Stomach (tissue), 4 donors: ENCODE measurements around the gene OGFOD1.

Source experiments
- CTCF ChIP-seq, 7 experiments: fragments of 450-650 bp in 4 of 7; fragments of 200-600 bp in 3 of 7; sonication (generic) in 3 of 7; IDR thresholded peaks; one replicate each; pipeline ENCODE4 v1.5.1; 2016 to 2019; ENCODE audit warnings: antibody characterized with exemption in 7 of 7, control low read depth in 2 of 7, mild to moderate bottlenecking in 1 of 7
- EP300 ChIP-seq: sonication (generic); formaldehyde crosslinking; IDR thresholded peaks from one replicate; pipeline ENCODE4 v1.6.1; 2017; ENCODE audit warnings: antibody characterized with exemption
- POLR2A ChIP-seq, 4 donors: fragments of 450-650 bp; IDR thresholded peaks; one replicate each; pipeline ENCODE4 v1.6.1; 2016; ENCODE audit warnings: antibody characterized with exemption in 4 of 4, control low read depth in 2 of 4, mild to moderate bottlenecking in 1 of 4, moderate library complexity in 1 of 4
- POLR2AphosphoS5 ChIP-seq, 3 donors: sonication (generic); formaldehyde crosslinking; IDR thresholded peaks; one replicate each; pipeline ENCODE4 v1.6.1; 2016; ENCODE audit warnings: antibody characterized with exemption in 3 of 3

DNA sequence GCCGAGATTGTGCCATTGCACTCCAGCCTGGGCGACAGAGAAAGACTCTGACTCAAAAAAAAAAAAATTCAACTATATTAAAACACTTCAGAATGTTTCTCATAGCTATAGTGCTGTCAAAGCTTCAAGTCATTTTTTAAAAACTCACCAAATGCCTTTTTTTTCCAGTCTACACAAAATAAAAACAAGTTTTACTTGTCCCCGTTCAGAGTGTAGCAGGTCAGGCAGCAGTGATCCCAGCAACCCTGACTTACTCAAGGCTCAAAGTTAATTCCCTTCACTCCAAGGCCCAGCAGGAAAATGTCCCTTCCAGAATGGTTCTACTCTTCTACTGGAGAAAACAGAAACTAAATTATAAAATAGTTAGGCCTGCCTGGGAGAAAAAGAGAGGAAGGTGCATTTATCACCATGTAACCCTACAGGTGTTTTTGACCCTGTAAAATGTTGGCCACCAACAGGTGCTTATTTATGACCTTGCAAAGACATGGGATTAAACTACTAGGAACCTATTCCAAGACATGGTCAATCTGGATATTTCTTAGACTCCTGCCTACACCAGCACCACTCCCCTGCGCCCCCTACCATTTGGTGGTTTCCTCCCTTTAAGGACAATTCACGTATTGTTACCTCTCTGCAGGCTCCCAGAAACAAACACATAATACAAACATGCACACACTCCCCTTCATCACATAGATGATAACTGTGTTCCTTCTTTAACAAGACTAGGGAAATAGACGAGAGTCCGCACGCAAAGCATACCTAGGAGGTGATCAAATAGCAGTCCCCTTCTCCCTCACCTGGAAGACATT lies 31.4 kb upstream of the OGFOD1 start:
- no peak for TF ChIP-seq CTCF (IDR thresholded peaks at IDR 0.05)
- no peak for TF ChIP-seq POLR2AphosphoS5 (IDR thresholded peaks at IDR 0.05)
- no peak for TF ChIP-seq POLR2A (IDR thresholded peaks at IDR 0.05)
- TF ChIP-seq EP300, result no peak
